ENCODE data around the gene TBATA.

The TBATA gene, protein sequence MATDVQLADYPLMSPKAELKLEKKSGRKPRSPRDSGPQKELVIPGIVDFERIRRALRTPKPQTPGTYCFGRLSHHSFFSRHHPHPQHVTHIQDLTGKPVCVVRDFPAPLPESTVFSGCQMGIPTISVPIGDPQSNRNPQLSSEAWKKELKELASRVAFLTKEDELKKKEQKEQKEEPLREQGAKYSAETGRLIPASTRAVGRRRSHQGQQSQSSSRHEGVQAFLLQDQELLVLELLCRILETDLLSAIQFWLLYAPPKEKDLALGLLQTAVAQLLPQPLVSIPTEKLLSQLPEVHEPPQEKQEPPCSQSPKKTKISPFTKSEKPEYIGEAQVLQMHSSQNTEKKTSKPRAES

DNA sequence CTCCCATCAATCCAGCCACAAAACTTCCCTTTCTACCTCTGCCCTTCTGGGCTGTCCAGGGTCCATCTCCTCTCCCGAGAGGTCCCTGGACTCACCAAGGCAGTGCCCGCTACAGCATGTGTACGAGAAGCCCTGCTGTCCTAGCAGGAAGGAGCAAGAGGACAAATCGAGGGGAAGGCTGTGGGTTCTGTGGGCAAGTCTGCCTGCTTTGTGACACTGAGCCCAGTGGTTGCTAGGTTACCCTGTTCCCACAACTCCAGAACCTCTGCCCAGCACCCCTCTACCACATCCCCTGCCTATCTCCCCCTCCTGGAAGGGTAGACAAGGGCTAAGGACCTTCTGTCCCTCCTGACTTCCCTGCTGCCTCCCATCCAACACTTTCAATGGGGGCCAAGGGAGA lies at the start of gene TBATA:
Gene TBATA, minus strand, starts transcription at position 188 of the 400 bp plus-strand sequence. CDS start 1,998 bp downstream, outside the sequence.
- TF ChIP-seq, protein P1, sequence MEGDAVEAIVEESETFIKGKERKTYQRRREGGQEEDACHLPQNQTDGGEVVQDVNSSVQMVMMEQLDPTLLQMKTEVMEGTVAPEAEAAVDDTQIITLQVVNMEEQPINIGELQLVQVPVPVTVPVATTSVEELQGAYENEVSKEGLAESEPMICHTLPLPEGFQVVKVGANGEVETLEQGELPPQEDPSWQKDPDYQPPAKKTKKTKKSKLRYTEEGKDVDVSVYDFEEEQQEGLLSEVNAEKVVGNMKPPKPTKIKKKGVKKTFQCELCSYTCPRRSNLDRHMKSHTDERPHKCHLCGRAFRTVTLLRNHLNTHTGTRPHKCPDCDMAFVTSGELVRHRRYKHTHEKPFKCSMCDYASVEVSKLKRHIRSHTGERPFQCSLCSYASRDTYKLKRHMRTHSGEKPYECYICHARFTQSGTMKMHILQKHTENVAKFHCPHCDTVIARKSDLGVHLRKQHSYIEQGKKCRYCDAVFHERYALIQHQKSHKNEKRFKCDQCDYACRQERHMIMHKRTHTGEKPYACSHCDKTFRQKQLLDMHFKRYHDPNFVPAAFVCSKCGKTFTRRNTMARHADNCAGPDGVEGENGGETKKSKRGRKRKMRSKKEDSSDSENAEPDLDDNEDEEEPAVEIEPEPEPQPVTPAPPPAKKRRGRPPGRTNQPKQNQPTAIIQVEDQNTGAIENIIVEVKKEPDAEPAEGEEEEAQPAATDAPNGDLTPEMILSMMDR (IDR thresholded peaks at IDR 0.05; ENCODE audit: low read depth, low read length, missing control alignments), result no peak
- no peak within 1 kb of the TSS for H3K4me3 ChIP-seq (ENCODE audit: low read depth, low read length)
- DNase-seq (ENCODE audit: low read depth), result no peak

- no peak for DNase-seq (ENCODE audit: low read depth)
- H3K4me3 ChIP-seq (ENCODE audit: low read depth, low read length), result no peak overlapping the region
- TF ChIP-seq, protein P1 (IDR thresholded peaks at IDR 0.05; ENCODE audit: low read depth, low read length, missing control alignments), result no peak
Measured at GRCh38 chr10:70834441-70835151, 49.4 kb upstream of the TBATA start.

DNA sequence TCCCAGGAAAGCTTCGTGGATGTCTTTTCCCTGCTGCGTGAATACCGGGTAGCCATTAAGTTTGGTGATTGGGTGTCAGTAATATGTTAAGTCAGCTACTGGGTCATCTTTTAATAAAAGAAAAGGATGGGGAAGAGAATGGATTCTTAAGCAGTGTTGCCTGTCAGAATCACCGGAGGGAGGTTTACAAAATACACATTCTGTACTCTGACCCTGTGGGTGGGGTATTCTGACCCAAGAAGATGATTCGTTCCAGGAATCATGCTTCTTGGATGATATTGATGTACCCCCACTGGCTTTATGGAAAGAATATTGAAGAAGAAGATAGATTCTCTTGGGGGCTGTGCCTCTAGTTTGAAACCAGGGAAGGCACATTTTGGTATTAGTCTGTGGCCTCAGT lies 48.8 kb upstream of the TBATA start:
- TF ChIP-seq, protein P1 (IDR thresholded peaks at IDR 0.05; ENCODE audit: low read depth, low read length, missing control alignments), result no peak
- DNase-seq (ENCODE audit: low read depth), result no peak
- H3K4me3 ChIP-seq (ENCODE audit: low read depth, low read length), result no peak overlapping the region

DNA sequence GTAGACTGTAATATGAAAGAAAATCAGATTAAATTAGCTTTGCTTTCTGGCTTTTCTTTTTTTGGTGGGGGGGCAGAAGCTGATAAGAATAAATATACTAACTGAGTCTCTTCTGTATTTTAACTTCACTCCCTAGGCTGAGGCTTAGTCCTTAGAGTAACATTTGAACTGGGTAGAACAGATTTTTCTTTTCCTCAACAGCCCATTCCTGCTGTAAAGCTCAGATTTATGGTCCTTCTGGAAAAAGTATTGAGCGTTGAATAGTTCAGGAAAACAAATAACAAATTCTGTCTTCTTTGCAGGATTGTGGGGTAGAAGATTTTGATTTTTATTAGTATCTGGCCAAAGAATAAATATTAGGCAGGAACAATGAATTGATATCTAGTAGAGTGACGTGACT lies 48.4 kb upstream of the TBATA start:
- TF ChIP-seq, protein P1 (IDR thresholded peaks at IDR 0.05; ENCODE audit: low read depth, low read length, missing control alignments), result no peak
- H3K4me3 ChIP-seq (ENCODE audit: low read depth, low read length), result no peak overlapping the region
- DNase-seq (ENCODE audit: low read depth), result no peak

DNA sequence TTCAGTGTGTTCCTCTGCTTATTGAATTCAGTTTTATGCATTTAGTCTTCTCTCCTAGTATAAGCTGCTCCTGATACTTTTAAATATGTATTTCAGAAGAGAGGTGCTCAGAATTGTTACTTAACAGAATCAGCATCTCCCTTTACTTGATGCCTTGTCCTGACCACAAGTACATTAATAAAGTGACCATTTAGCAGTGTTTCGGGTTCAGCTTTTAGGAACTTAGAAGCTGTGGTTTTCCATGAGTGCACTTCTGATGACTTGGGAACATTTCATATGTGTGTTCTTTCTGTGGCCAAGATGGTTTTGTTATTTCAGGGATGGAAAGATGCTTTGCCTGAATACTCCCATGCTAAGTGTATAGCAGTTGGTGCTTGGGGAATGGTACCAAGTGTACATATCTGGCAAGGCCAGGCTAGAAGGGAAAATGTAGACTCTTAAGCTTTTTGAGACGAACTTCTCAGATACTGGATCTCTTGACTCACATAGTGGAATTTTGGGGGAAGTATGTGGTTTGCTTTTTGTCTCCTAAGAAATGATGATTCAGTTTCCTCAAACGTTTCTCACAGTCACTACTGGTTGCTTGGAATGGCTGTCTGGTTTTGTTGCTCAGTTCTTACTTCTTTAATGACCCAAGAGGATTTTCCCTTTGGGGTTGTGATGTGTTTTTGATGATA lies 47.8 kb upstream of the TBATA start:
- no peak for DNase-seq (ENCODE audit: low read depth)
- TF ChIP-seq, protein P1 (IDR thresholded peaks at IDR 0.05; ENCODE audit: low read depth, low read length, missing control alignments), result no peak
- no peak overlapping the region for H3K4me3 ChIP-seq (ENCODE audit: low read depth, low read length)

DNA sequence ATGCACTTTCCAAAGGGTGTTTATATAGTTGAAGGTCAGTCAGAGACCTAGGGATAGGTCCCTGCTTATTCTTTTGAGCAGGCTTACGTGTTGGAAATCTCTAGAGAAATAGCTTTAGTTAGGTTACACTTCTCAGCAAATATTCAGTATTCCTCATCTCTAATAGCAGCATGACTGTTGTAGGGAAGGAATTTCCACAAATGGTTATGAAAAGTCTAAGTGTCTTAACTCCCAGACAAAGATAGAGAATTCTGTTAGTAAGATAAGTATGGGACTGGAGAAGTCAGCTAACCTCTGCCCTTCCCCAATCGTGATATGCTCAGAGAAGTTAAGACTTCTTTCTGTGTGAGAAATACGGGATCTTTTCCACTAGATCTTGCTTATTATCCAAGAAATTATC lies 47.0 kb upstream of the TBATA start:
- no peak overlapping the region for H3K4me3 ChIP-seq (ENCODE audit: low read depth, low read length)
- TF ChIP-seq, protein P1 (IDR thresholded peaks at IDR 0.05; ENCODE audit: low read depth, low read length, missing control alignments), result no peak
- DNase-seq (ENCODE audit: low read depth), result no peak
